Hepatocyte (in vitro differentiated cells): ENCODE data around the gene GRHPR.

ENCODE experiments used
- EZH2 ChIP-seq: fragments of 200-600 bp; sonication (generic); IDR thresholded peaks from 2 replicates; pipeline ENCODE4 v1.6.1; 2016; ENCODE audit warnings: antibody characterized with exemption, mild to moderate bottlenecking, borderline replicate concordance
- TF ChIP-seq, protein P1 (sequence below): fragments of 200-600 bp; sonication (generic); IDR thresholded peaks from 2 replicates; pipeline ENCODE4 v1.5.1; 2016; ENCODE audit warnings: antibody characterized with exemption, mild to moderate bottlenecking; ENCODE audit not compliant: poor library complexity

- TF ChIP-seq, protein P1, sequence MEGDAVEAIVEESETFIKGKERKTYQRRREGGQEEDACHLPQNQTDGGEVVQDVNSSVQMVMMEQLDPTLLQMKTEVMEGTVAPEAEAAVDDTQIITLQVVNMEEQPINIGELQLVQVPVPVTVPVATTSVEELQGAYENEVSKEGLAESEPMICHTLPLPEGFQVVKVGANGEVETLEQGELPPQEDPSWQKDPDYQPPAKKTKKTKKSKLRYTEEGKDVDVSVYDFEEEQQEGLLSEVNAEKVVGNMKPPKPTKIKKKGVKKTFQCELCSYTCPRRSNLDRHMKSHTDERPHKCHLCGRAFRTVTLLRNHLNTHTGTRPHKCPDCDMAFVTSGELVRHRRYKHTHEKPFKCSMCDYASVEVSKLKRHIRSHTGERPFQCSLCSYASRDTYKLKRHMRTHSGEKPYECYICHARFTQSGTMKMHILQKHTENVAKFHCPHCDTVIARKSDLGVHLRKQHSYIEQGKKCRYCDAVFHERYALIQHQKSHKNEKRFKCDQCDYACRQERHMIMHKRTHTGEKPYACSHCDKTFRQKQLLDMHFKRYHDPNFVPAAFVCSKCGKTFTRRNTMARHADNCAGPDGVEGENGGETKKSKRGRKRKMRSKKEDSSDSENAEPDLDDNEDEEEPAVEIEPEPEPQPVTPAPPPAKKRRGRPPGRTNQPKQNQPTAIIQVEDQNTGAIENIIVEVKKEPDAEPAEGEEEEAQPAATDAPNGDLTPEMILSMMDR = no peak
- no peak for TF ChIP-seq EZH2
Measured at GRCh38 chr9:37436540-37436939, 14.0 kb downstream of the GRHPR start.
